ENCODE data around the gene MYO3B.

DNA sequence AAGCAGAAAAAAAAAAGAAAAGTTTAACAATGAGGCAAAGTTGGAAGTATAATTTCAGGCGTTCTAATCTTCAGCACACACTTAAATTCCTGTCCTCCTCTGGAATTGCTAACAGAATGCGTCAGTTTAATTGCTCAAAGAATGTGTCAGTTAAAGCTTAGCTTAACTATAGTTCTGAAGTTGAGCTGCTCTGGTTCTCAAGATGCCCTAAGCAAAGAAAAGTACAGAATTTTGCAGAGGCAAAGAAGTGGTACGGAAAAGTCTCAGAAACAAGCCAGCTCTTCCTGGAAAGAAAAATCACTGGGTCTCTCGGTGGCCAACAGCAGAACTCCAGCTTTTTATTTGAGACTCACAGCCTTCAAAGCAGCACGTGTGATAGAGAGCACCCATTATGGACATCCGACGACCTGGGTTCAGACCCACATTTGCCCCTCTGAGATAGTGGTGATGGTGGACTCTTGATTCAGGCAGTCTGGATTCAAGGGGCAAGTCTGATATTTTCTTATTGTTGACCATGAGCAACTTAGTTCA, 22.2 kb upstream of the MYO3B start:
- TF ChIP-seq, protein P1, sequence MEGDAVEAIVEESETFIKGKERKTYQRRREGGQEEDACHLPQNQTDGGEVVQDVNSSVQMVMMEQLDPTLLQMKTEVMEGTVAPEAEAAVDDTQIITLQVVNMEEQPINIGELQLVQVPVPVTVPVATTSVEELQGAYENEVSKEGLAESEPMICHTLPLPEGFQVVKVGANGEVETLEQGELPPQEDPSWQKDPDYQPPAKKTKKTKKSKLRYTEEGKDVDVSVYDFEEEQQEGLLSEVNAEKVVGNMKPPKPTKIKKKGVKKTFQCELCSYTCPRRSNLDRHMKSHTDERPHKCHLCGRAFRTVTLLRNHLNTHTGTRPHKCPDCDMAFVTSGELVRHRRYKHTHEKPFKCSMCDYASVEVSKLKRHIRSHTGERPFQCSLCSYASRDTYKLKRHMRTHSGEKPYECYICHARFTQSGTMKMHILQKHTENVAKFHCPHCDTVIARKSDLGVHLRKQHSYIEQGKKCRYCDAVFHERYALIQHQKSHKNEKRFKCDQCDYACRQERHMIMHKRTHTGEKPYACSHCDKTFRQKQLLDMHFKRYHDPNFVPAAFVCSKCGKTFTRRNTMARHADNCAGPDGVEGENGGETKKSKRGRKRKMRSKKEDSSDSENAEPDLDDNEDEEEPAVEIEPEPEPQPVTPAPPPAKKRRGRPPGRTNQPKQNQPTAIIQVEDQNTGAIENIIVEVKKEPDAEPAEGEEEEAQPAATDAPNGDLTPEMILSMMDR (IDR thresholded peaks at IDR 0.05): no peak
- no peak for TF ChIP-seq POLR2A (IDR thresholded peaks at IDR 0.05)
- TF ChIP-seq EP300 (IDR thresholded peaks at IDR 0.05): no peak

All from sigmoid colon (tissue), 4 donors.